Activated CD4-positive, alpha-beta T cell treated with anti-CD3 and anti-CD28 coated beads, Interleukin-2, amount 10 ng/mL, durations not matched to agents 7 days and 5 days (primary cell): ENCODE results near the gene RAD9A. TPM values are rescaled to one million over a fixed set of nuclear protein-coding genes. Genes with fewer than 3 reads are reported as not detected.

ENCODE experiments used
- CTCF ChIA-PET: fragments of 350-600 bp; sonication (Branson Sonifier 250); formaldehyde crosslinking; loops from one replicate; lab custom pipeline; 2021; ENCODE audit warnings: antibody characterized with exemption; lab: Charles Lee
- POLR2A ChIA-PET: fragments of 350-600 bp; sonication (Branson Sonifier 250); formaldehyde crosslinking; loops from one replicate; lab custom pipeline; 2021; ENCODE audit warnings: antibody characterized with exemption; lab: Charles Lee
- DNase-seq: peaks from one replicate; pipeline ENCODE4 v3.0.0-alpha.2; 2020
- H3K27ac Mint-ChIP-seq: one replicate; pipeline ENCODE4 v1.8.0; 2021; ENCODE audit warnings: mild to moderate bottlenecking, moderate library complexity, mixed read lengths
- H3K27me3 Mint-ChIP-seq: one replicate; pipeline ENCODE4 v1.8.0; 2021; ENCODE audit warnings: mixed read lengths
- H3K36me3 Mint-ChIP-seq: one replicate; pipeline ENCODE4 v1.8.0; 2021; ENCODE audit warnings: low read depth, mixed read lengths
- H3K4me1 Mint-ChIP-seq: one replicate; pipeline ENCODE4 v1.8.0; 2021; ENCODE audit warnings: mixed read lengths
- H3K4me3 Mint-ChIP-seq: one replicate; pipeline ENCODE4 v1.8.0; 2021; ENCODE audit warnings: mild to moderate bottlenecking, moderate library complexity, mixed read lengths
- H3K9me3 Mint-ChIP-seq: one replicate; pipeline ENCODE4 v1.8.0; 2021; ENCODE audit warnings: mixed read lengths
- total RNA-seq, 2 experiments: library from RNA; stranded (reverse); gene quantifications; one replicate each; pipeline ENCODE4 v1.2.3, GENCODE V29; 2021

The RAD9A gene
- total RNA-seq, 2 experiments from 2014 or later = 49.3 to 53.7 TPM

- Mint-ChIP-seq H3K27me3 (peaks cover 3% of the 10 kb centered on the region), H3K9me3 (no peaks in the 10 kb centered on the region), H3K4me1 (peaks cover 76% of the 10 kb centered on the region), H3K27ac (peak overlapping the region; percentile 91), H3K36me3 (peaks cover 2% of the 10 kb centered on the region), H3K4me3 (peak overlapping the region; percentile 69)
- CTCF ChIA-PET = no interaction called here
- no peak for DNase-seq
- POLR2A ChIA-PET = no interaction called here
Observed at GRCh38 chr11:67445515-67445914, 53.7 kb downstream of the RAD9A start.

Other genes with a start within 250 kb of the RAD9A start
- 100 to 1,000 TPM; 306 to 324 TPM for gene GRK2, start 125.5 kb upstream of the RAD9A start, total RNA-seq
- gene ANKRD13D, start 102.7 kb upstream of the RAD9A start, total RNA-seq = 100 to 1,000 TPM; 135 to 194 TPM
- 1 to 10 TPM; 8.2 to 9.6 TPM for gene SSH3, start 88.5 kb upstream of the RAD9A start, total RNA-seq
- 10 to 100 TPM; 52.7 to 53.7 TPM for gene POLD4, start 38.4 kb upstream of the RAD9A start, total RNA-seq
- under 1 TPM; 0.10 to 0.17 TPM for gene CLCF1, start 18.4 kb upstream of the RAD9A start, total RNA-seq
- gene PPP1CA, start 9.9 kb downstream of the RAD9A start, total RNA-seq = 100 to 1,000 TPM; 301 to 331 TPM
- gene TBC1D10C, start 12.1 kb downstream of the RAD9A start, total RNA-seq = 100 to 1,000 TPM; 256 to 323 TPM
- 1 to 10 TPM; 1.2 to 1.9 TPM for gene CARNS1, start 23.7 kb downstream of the RAD9A start, total RNA-seq
- gene RPS6KB2, start 36.5 kb downstream of the RAD9A start, total RNA-seq = 10 to 100 TPM; 57.5 to 68.1 TPM
- gene PTPRCAP, start 45.7 kb downstream of the RAD9A start, total RNA-seq = 100 to 1,000 TPM; 328 to 389 TPM
- 100 to 1,000 TPM; 191 to 252 TPM for gene CORO1B, start 51.5 kb downstream of the RAD9A start, total RNA-seq
- gene GPR152, start 60.7 kb downstream of the RAD9A start, total RNA-seq = not detected
- 1 to 10 TPM; 1.3 to 2.6 TPM for gene CABP4, start 63.4 kb downstream of the RAD9A start, total RNA-seq
- gene TMEM134, start 77.3 kb downstream of the RAD9A start, total RNA-seq = 10 to 100 TPM; 42.2 to 47.2 TPM
- gene AIP, start 91.0 kb downstream of the RAD9A start, total RNA-seq = 100 to 1,000 TPM; 149 to 164 TPM
- 100 to 1,000 TPM; 100 to 110 TPM for gene PITPNM1, start 113.4 kb downstream of the RAD9A start, total RNA-seq
- gene CDK2AP2, start 116.2 kb downstream of the RAD9A start, total RNA-seq = 100 to 1,000 TPM; 117 to 126 TPM
- gene CABP2, start 131.5 kb downstream of the RAD9A start, total RNA-seq = not detected
- 100 to 1,000 TPM; 194 to 209 TPM for gene GSTP1, start 191.8 kb downstream of the RAD9A start, total RNA-seq
- gene NDUFV1, start 214.9 kb downstream of the RAD9A start, total RNA-seq = 100 to 1,000 TPM; 204 to 228 TPM
- 1 to 10 TPM; 7.3 to 8.8 TPM for gene NUDT8, start 238.0 kb downstream of the RAD9A start, total RNA-seq
- not detected for gene TBX10, start 247.8 kb downstream of the RAD9A start, total RNA-seq